K562 (cell line): ENCODE data around the gene CNKSR3. TPM values are rescaled to one million over a fixed set of nuclear protein-coding genes. Genes with fewer than 3 reads are reported as not detected.

Experiments
- CREB1 ChIP-seq, 2 experiments: sonication (generic) in 1 of 2; formaldehyde crosslinking in 1 of 2; IDR thresholded peaks; 2 replicates each; pipeline versions ENCODE4 v1.6.1 to v1.8.0; 2012 to 2022; ENCODE audit warnings: inconsistent platforms in 1 of 2, mild to moderate bottlenecking in 1 of 2, missing genetic modification reagents in 1 of 2, moderate library complexity in 1 of 2
- HCFC1 ChIP-seq: IDR thresholded peaks from 2 replicates; pipeline ENCODE4 v1.6.1; 2012; ENCODE audit warnings: low read depth, low read length, improper control_type of control experiment
- HDAC1 ChIP-seq, 2 experiments: fragments of 450-650 bp; IDR thresholded peaks; 2 replicates each; pipeline ENCODE4 v1.6.1; 2016 to 2017; ENCODE audit warnings: inconsistent platforms in 1 of 2, mild to moderate bottlenecking in 1 of 2, moderate library complexity in 1 of 2
- KLF16 ChIP-seq: IDR thresholded peaks from 2 replicates; pipeline ENCODE4 v1.6.1; 2016; ENCODE audit warnings: antibody characterized with exemption
- MAFK ChIP-seq: IDR thresholded peaks from 2 replicates; pipeline ENCODE4 v1.6.1; 2011; ENCODE audit warnings: low read length, improper control_type of control experiment
- MNT ChIP-seq, 2 experiments: fragments of 450-650 bp; conservative IDR thresholded peaks; 2 replicates each; pipeline ENCODE4 v1.6.1; 2017; ENCODE audit warnings: mild to moderate bottlenecking in 2 of 2, moderate library complexity in 2 of 2
- NCOA2 ChIP-seq, 2 experiments: fragments of 450-650 bp; IDR thresholded peaks; 2 replicates each; pipeline ENCODE4 v1.6.1; 2018; ENCODE audit warnings: mild to moderate bottlenecking in 2 of 2, moderate library complexity in 1 of 2; ENCODE audit not compliant: partially characterized antibody in 2 of 2
- NFE2L1 ChIP-seq: fragments of 450-650 bp; IDR thresholded peaks from 2 replicates; pipeline ENCODE4 v1.6.1; 2016; ENCODE audit warnings: missing genetic modification characterization, low read depth, mild to moderate bottlenecking, missing compliant biosample characterization, moderate library complexity, borderline replicate concordance
- NFIX ChIP-seq: fragments of 250-450 bp; sonication (Bioruptor Pico); IDR thresholded peaks from 2 replicates; pipeline ENCODE4 v1.4.0; 2020; ENCODE audit warnings: low read depth, mild to moderate bottlenecking, moderate library complexity
- NR2C2 ChIP-seq, 2 experiments: fragments of 200-800 bp in 1 of 2; sonication (Bioruptor generic) in 1 of 2; sonication (generic) in 1 of 2; formaldehyde crosslinking in 1 of 2; IDR thresholded peaks; 2 replicates each; pipeline versions ENCODE4 v1.6.1 to v1.8.0; 2016 to 2022; ENCODE audit warnings: mild to moderate bottlenecking in 1 of 2, missing compliant biosample characterization in 1 of 2, missing genetic modification characterization in 1 of 2, missing genetic modification reagents in 1 of 2
- PATZ1 ChIP-seq: fragments of 250-450 bp; sonication (Bioruptor Pico); IDR thresholded peaks from 2 replicates; pipeline ENCODE4 v1.5.0; 2020; ENCODE audit warnings: mild to moderate bottlenecking, borderline replicate concordance
- PTTG1 ChIP-seq: fragments of 450-650 bp; IDR thresholded peaks from 2 replicates; pipeline ENCODE4 v1.6.1; 2016; ENCODE audit warnings: low read depth, mild to moderate bottlenecking, missing genetic modification characterization, missing compliant biosample characterization
- RB1 ChIP-seq: fragments of 450-650 bp; IDR thresholded peaks from 2 replicates; pipeline ENCODE4 v1.6.1; 2017; ENCODE audit warnings: low read depth, mild to moderate bottlenecking
- SAP30 ChIP-seq: fragments of 200-600 bp; sonication (generic); IDR thresholded peaks from 2 replicates; pipeline ENCODE4 v1.6.1; 2012; ENCODE audit warnings: borderline replicate concordance, low read depth, mild to moderate bottlenecking, moderate library complexity, low read length, control low read depth, inconsistent platforms; ENCODE audit not compliant: insufficient read depth, poor library complexity, severe bottlenecking
- SMARCA5 ChIP-seq: fragments of 450-650 bp; IDR thresholded peaks from 2 replicates; pipeline ENCODE4 v1.6.1; 2016
- TCF7L2 ChIP-seq: fragments of 150-350 bp; IDR thresholded peaks from 2 replicates; pipeline ENCODE4 v1.6.1; 2016; ENCODE audit warnings: low read depth, mild to moderate bottlenecking, low read length, moderate library complexity
- ZBTB7A ChIP-seq: IDR thresholded peaks from 2 replicates; pipeline ENCODE4 v1.6.1; 2011; ENCODE audit warnings: low read depth, mild to moderate bottlenecking, low read length, moderate library complexity, borderline replicate concordance; ENCODE audit not compliant: control insufficient read depth
- ZNF175 ChIP-seq: fragments of 200-800 bp; sonication (Bioruptor generic); IDR thresholded peaks from 2 replicates; pipeline ENCODE4 v1.6.1; 2016; ENCODE audit warnings: low read depth, mild to moderate bottlenecking, missing genetic modification characterization, missing compliant biosample characterization
- ZNF316 ChIP-seq: fragments of 450-650 bp; IDR thresholded peaks from 2 replicates; pipeline ENCODE4 v1.6.1; 2016
- ZNF436 ChIP-seq: fragments of 250-450, 450-650 bp; sonication (Bioruptor Pico); formaldehyde crosslinking; IDR thresholded peaks from 2 replicates; pipeline ENCODE4 v1.7.0; 2020; ENCODE audit warnings: mild to moderate bottlenecking
- polyA plus RNA-seq, 8 experiments: library from polyadenylated mRNA; depleted of rRNA in 4 of 8; stranded (reverse) in 5 of 8; unstranded in 3 of 8; fragments of >200 nt; fragmentation: Nextera tagmentation in 2 of 8; fragmentation: Illumina TruSeq in 1 of 8; extraction: Ambion mirVana in 2 of 8; extraction: Trizol in 1 of 8; gene quantifications; 2 replicates each; pipeline versions ENCODE4 v1.2.1 to v1.2.3, GENCODE V29; 2011 to 2014; ENCODE audit warnings: inconsistent platforms in 1 of 8, missing spikeins in 1 of 8
- total RNA-seq, 7 experiments: library from RNA; depleted of rRNA in 6 of 7; stranded (reverse); fragments of >200 nt in 6 of 7; fragmentation: Illumina TruSeq in 2 of 7; extraction: Trizol in 2 of 7; gene quantifications; 2 replicates each; pipeline versions ENCODE4 v1.2.1 to v1.2.3, GENCODE V29; 2011 to 2021; ENCODE audit warnings: low replicate concordance in 1 of 7
- TF ChIP-seq, protein P1 (sequence below): sonication (generic); formaldehyde crosslinking; IDR thresholded peaks from 2 replicates; pipeline ENCODE4 v1.8.0; 2023; ENCODE audit warnings: mild to moderate bottlenecking, missing genetic modification reagents

CNKSR3 gene
- total and polyA plus RNA-seq, 9 of the 15 experiments (the other 6 are each of a cell fraction or from before 2014, with no cell fraction given): 4.5 to 29.6 (median 9.5) TPM

- TF ChIP-seq MNT (conservative IDR thresholded peaks at IDR 0.05): peak in 1 of 2 experiments; percentile 47; a peak in 1 of 4 replicates
- TF ChIP-seq RB1: no peak
- TF ChIP-seq PTTG1 (tag): no peak
- TF ChIP-seq ZBTB7A: no peak
- peak; percentile 61; the same call in 1 of the 2 replicates for TF ChIP-seq CREB1 (IDR thresholded peaks at IDR 0.05)
- no peak for TF ChIP-seq CREB1 (CRISPR knock-in tag; IDR thresholded peaks at IDR 0.05)
- TF ChIP-seq TCF7L2: peak; percentile 39; the same call in 1 of the 2 replicates
- peak in 1 of 2 experiments; percentile 69; a peak in 3 of 4 replicates for TF ChIP-seq HDAC1 (IDR thresholded peaks at IDR 0.05)
- TF ChIP-seq ZNF175 (CRISPR knock-in tag): no peak
- no peak for TF ChIP-seq SAP30
- TF ChIP-seq MAFK: peak; percentile 82
- peak; percentile 90 for TF ChIP-seq ZNF316
- peak; percentile 45 to 75 for TF ChIP-seq NCOA2 (IDR thresholded peaks at IDR 0.05; ENCODE audit: partially characterized antibody in 2 of 2)
- TF ChIP-seq PATZ1 (CRISPR knock-in tag): no peak
- no peak for TF ChIP-seq HCFC1
- TF ChIP-seq NR2C2 (CRISPR knock-in tag; IDR thresholded peaks at IDR 0.05): no peak
- no peak for TF ChIP-seq NR2C2 (tag; IDR thresholded peaks at IDR 0.05)
- no peak for TF ChIP-seq ZNF436 (CRISPR knock-in tag)
- TF ChIP-seq, protein P1, sequence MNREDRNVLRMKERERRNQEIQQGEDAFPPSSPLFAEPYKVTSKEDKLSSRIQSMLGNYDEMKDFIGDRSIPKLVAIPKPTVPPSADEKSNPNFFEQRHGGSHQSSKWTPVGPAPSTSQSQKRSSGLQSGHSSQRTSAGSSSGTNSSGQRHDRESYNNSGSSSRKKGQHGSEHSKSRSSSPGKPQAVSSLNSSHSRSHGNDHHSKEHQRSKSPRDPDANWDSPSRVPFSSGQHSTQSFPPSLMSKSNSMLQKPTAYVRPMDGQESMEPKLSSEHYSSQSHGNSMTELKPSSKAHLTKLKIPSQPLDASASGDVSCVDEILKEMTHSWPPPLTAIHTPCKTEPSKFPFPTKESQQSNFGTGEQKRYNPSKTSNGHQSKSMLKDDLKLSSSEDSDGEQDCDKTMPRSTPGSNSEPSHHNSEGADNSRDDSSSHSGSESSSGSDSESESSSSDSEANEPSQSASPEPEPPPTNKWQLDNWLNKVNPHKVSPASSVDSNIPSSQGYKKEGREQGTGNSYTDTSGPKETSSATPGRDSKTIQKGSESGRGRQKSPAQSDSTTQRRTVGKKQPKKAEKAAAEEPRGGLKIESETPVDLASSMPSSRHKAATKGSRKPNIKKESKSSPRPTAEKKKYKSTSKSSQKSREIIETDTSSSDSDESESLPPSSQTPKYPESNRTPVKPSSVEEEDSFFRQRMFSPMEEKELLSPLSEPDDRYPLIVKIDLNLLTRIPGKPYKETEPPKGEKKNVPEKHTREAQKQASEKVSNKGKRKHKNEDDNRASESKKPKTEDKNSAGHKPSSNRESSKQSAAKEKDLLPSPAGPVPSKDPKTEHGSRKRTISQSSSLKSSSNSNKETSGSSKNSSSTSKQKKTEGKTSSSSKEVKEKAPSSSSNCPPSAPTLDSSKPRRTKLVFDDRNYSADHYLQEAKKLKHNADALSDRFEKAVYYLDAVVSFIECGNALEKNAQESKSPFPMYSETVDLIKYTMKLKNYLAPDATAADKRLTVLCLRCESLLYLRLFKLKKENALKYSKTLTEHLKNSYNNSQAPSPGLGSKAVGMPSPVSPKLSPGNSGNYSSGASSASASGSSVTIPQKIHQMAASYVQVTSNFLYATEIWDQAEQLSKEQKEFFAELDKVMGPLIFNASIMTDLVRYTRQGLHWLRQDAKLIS (CRISPR knock-in tag): no peak
- no peak for TF ChIP-seq SMARCA5
- peak; percentile 61; the same call in 1 of the 2 replicates for TF ChIP-seq KLF16
- TF ChIP-seq NFE2L1: no peak
- TF ChIP-seq NFIX (CRISPR knock-in tag): no peak
These were observed 9.8 kb upstream of the CNKSR3 start (continued) for GRCh38 chr6:154520280-154520679.
